SHP77 (cell line): Measurements from ENCODE around the gene ZWINT.
A peak's percentile ranks its signal among the peaks of the same experiment; 100 is the strongest.

Experiments
- DNase-seq, 2 experiments: peaks; one replicate each; lab custom pipeline; 2025; lab: John Stamatoyannopoulos, UW

The ZWINT gene, protein sequence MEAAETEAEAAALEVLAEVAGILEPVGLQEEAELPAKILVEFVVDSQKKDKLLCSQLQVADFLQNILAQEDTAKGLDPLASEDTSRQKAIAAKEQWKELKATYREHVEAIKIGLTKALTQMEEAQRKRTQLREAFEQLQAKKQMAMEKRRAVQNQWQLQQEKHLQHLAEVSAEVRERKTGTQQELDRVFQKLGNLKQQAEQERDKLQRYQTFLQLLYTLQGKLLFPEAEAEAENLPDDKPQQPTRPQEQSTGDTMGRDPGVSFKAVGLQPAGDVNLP

GRCh38 chr10:56360967-56361612 is at the start of gene ZWINT:
ZWINT (minus strand) TSS chr10:56361259; CDS start chr10:56361236, 23 bp downstream.
- DNase-seq: peak; percentile 83 to 84

GRCh38 chr10:56383806-56384205 is 22.7 kb upstream of the ZWINT start:
- DNase-seq: no peak

- no peak for DNase-seq
These were observed 9.4 kb upstream of the ZWINT start for GRCh38 chr10:56370217-56371113.

DNA sequence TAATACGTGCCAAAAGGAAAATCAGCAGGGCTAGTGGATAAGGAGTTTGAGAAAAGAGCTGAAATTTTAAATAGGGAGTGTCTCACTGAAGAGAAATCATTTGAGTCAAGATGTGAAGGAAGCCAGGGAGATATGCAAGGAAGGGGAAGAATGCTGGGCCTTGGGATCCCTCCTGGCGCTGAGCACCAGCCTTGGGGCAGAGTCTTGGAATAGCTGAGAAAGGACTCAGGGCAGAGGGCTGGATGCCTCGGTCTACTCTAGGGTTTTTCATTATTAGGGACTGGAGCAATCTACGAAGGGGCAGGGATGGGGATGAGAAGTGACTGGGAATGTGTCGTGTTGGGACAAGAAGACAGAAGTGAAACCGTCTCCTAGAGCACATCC is 484 bp downstream of the ZWINT start:
- DNase-seq: no peak

DNA sequence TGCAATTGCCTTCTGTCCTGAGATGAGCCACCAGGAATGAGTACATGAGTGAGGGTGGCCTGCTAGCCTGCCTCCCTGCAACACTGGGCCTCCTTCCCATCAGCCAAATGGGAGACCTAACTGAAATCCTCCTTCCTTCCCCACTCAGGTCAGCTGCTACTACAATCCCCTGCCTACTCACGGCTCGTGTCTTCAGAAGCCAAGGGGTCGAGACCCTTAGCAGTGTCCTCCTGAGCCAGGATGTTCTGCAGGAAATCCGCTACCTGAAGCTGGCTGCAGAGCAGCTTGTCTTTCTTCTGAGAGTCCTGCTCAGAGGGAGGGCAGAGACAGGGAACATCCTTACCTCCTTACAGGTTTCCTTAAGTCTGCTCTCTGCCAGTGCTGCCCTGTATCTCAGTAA is 1.2 kb downstream of the ZWINT start:
- DNase-seq: no peak

GRCh38 chr10:56357018-56357417 is 4.0 kb downstream of the ZWINT start:
- DNase-seq: no peak

DNA sequence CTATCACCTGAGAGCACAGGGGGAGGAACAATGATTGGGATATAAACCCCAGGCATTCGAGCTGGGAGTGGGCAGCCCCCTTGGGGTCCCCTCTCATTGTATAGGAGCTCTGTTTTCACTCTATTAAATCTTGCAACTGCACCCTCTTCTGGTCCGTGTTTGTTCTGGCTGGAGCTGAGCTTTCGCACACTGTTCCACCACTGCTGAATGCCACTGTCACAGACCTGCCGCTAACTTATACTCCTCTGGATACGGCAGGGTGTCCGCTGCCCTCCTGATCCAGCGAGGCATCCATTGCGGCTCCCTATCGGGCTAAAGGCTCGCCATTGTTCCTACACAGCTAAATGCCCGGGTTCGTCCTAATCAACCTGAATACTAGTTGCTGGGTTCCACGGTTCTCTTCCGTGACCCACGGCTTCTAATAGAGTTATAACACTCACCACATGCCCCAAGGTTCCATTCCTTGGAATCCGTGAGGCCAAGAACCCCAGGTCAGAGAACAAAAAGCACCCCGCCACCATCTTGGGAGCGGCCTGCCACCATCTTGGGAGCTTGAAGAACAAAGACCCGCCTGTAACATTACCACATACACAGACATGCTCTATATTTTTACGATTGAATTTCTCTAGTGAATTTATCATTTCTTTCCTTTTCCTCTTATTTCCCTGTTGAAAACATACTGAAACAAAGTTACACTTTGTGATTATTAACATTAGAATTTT is 9.0 kb downstream of the ZWINT start:
- DNase-seq: no peak

GRCh38 chr10:56349611-56350010 is 11.4 kb downstream of the ZWINT start:
- no peak for DNase-seq

DNA sequence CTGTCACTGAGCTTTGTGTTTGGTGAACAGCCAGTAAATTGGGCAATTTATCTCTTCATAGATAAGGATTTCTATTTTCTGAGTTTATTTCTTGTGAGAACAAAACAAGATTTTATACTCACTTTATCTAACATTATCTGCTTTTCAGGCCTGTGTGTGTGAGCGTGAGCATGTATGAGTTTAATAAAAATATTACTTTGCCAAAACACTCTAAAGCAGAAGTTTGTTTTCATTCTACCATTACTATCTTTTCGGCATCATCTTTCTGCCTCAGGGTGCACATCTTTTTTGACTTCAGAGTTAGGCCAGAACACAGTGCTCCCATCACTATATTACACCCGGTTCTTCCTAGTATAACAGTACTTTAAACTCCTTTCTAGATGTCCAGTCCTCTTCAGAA is 13.0 kb downstream of the ZWINT start:
- no peak for DNase-seq

GRCh38 chr10:56346845-56347415 is 14.1 kb downstream of the ZWINT start:
- no peak for DNase-seq

DNA sequence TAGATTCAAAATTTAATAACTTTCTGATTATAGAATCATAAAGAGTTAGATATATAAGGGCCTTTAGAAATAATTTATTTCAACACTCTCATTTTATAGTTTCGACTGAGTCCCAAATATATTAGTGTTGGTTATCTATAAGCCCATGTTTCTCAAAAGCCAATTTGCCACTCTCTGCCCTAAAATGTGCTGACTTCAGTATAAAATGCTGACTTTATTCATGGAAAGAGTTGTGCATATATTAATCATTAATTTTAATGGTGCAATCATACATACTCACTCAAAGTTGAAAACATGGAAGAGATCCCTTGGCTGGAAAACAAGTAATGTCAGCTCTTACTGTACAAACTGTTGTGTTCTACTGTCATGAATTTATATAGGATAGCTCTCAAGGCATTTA is 19.4 kb downstream of the ZWINT start:
- no peak for DNase-seq

- no peak for DNase-seq
These were observed 31.1 kb downstream of the ZWINT start for GRCh38 chr10:56329961-56330360.

DNA sequence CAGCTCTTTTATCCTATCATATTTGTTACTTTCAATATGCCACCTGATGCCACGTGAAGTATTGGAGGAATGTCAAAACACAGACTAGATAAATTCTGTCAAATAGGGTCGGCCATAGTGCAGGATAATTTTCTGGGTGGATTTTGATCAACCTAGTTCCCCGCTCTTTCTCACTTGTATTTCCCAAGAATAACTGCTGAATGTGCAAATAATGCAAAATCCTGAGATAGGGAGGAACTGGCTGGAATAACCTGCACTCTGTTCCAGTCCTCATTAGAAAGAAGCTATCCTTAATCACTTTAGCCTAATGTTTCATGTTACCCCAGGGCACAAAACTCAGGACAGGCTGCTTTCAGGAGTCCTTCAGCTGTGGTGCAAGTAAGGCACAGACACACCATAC is 33.9 kb downstream of the ZWINT start:
- DNase-seq: no peak

- DNase-seq: no peak
These were observed 41.7 kb downstream of the ZWINT start for GRCh38 chr10:56319386-56319785.

GRCh38 chr10:56318816-56319215 is 42.2 kb downstream of the ZWINT start:
- DNase-seq: no peak

- no peak for DNase-seq
These were observed 43.5 kb downstream of the ZWINT start for GRCh38 chr10:56317603-56318002.

DNA sequence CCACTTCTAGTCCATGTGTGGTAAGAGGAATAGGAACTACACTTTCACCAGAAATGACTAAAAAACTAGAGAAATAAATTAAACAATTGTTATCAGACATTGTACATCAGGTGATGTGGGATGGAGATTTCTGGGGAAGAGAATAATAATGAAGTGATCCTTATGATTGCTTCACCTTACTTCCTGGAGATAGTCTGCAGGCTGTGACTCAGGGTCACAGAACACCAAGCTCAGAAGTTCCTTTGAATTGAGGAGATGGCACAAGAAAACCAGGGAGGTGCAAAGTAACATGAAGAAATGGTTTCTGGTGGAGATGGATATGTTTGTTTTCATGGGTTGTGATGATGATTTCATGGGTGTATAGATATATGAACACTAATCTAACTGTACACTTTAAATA is 44.5 kb downstream of the ZWINT start:
- DNase-seq: no peak
